ENCODE data around the gene KRTAP9-4. TPM values are rescaled to one million over a fixed set of nuclear protein-coding genes. Genes with fewer than 3 reads are reported as not detected.
"Not testable (repeated sequence)": the region's sequence is repeated elsewhere in the genome, so short reads cannot be mapped to it uniquely, and the experiment has no call there.

Gene KRTAP9-4
- total RNA-seq, 2 experiments from 2014 or later: not detected

DNA sequence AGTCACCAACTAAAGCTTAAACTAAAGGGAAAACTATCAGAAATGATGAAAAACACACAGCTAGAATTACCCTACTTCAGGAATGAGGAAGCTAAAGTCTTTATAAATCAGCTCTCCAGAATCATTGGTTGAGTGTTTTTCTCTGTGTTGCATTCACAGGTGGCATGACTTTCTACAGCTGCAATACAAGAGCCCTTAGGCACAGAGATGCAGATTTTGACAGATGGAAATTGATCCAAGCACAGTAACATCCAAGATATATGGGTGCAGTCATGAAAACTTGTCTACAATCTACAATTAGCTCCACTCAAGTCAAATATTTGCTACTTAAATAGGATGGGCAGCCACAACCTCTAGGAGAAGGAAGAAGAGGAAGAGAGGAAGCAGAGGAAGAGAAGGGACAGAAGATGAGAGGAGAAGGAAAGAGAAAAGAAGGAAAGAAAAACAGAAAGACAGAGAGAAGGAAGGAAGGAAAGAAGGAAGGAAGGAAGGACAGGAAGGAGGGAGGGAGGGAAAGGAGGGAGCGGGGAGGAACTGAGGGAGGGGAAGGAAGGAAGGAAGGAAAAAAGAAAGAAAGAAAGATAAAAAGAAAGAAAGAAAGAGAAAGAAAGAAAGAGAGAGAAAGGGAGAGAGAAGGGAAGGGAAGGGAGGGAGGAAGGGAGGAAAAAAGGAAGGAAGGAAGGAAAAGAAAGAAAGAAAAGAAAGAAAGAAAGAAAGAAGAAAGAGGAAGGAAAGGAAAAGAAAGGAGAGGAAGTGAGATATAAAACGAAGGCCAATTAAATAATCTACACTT, 2.3 kb upstream of the KRTAP9-4 start:
- not testable (repeated sequence) for ATAC-seq, H3K27ac Mint-ChIP-seq
- H3K27me3 Mint-ChIP-seq: peaks cover 40% of the 10 kb centered on the region

DNA sequence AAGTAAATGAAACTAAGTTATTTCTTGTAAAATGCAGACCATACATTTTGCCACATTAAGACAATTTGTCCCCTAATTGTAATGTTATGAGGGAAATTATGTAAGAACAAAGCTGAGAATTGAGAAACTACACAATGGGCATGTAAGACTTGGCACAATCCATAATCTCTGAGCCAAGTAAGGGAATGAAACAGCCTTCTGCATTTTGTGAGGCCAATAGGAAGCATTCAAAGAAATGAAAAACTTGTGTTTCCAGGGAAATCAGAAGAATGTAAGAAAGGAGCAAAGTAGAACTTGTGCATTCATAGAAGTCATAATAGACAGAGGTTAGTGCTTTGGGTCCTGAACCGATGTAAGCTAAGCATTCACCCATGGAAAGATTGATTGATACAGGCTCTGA, 1.8 kb downstream of the KRTAP9-4 start:
- H3K9me3 Mint-ChIP-seq (ENCODE audit: low read depth): no peaks in the 10 kb centered on the region
- H3K36me3 Mint-ChIP-seq: no peaks in the 10 kb centered on the region
- DNase-seq (no peak), ATAC-seq (no peak)
- no peak overlapping the region for H3K4me3 Mint-ChIP-seq
- H3K27ac Mint-ChIP-seq: no peak overlapping the region
- peaks cover 44% of the 10 kb centered on the region for H3K27me3 Mint-ChIP-seq
- no peaks in the 10 kb centered on the region for H3K4me1 Mint-ChIP-seq
- CTCF ChIA-PET: interaction anchor here (0.9 kb wide), 1 partner anchor 196 kb away, joined by 3 read pairs; no protein-coding TSS in a partner anchor

More for the DNA sequence above, 2.3 kb upstream of the KRTAP9-4 start:
- H3K9me3 Mint-ChIP-seq (ENCODE audit: low read depth); CTCF ChIA-PET; H3K4me3 Mint-ChIP-seq; H3K4me1 Mint-ChIP-seq; H3K36me3 Mint-ChIP-seq; DNase-seq: not testable (repeated sequence)

DNA sequence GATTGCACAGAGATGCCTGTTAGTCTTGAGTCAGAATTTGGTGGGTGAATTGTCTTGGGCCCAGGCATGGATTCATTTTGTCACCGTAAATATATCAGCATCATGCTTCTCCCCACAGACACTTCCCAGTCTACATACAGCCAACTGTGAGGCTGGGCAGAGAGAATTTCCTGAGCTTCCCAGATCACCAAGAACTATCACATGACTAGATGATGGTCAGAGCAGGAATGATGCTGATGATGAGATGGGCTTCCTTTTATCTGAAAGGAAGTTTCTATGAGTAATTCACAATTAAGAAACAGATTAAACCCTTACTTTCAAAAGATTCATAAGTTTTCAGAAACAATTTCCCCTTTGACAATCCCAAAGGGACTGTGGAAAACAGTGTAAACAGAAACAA, 5.4 kb downstream of the KRTAP9-4 start:
- no peaks in the 10 kb centered on the region for H3K9me3 Mint-ChIP-seq (ENCODE audit: low read depth)
- H3K36me3 Mint-ChIP-seq: no peaks in the 10 kb centered on the region
- H3K27ac Mint-ChIP-seq: no peak overlapping the region
- H3K4me3 Mint-ChIP-seq: no peak overlapping the region
- DNase-seq (no peak), ATAC-seq (no peak)
- peaks cover 65% of the 10 kb centered on the region for H3K27me3 Mint-ChIP-seq
- CTCF ChIA-PET: no interaction called here
- no peaks in the 10 kb centered on the region for H3K4me1 Mint-ChIP-seq

DNA sequence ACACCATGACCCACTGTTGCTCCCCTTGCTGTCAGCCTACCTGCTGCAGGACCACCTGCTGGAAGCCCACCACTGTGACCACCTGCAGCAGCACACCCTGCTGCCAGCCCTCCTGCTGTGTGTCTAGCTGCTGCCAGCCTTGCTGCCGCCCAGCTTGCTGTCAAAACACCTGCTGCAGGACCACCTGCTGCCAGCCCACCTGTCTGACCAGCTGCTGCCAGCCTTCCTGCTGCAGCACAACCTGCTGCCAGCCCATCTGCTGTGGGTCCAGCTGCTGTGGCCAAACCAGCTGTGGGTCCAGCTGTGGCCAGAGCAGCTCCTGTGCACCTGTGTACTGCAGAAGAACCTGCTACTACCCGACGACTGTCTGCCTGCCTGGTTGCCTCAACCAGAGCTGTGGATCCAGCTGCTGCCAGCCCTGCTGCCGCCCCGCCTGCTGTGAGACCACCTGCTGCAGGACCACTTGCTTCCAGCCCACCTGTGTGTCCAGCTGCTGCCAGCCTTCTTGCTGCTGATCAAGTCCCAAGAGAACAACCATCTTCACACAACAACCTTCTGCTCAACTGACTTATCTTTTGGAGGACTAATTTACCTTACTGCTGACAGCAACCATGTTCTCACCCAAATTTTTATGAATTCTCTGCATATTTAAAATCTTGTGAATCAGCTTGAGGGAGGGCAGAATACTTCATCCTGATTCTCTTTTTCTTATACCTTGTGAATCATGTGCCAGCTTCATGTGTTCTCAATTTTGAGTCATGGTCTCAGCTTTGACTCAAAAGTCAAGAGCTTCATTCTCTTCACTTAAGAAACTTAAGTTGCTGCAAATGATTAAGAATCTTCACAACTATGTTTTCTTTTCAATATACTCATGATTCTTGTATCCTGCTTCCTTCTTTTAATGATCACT, 6.1 kb downstream of the KRTAP9-4 start, which contains the start of gene KRTAP9-9:
TSS of gene KRTAP9-9 (plus strand) at position 4 of the 910 bp plus-strand sequence.
- DNase-seq; CTCF ChIA-PET; H3K36me3 Mint-ChIP-seq; ATAC-seq; H3K27ac Mint-ChIP-seq; H3K4me1 Mint-ChIP-seq; H3K9me3 Mint-ChIP-seq (ENCODE audit: low read depth); H3K4me3 Mint-ChIP-seq: not testable (repeated sequence)
- H3K27me3 Mint-ChIP-seq: peaks cover 66% of the 10 kb centered on the region

DNA sequence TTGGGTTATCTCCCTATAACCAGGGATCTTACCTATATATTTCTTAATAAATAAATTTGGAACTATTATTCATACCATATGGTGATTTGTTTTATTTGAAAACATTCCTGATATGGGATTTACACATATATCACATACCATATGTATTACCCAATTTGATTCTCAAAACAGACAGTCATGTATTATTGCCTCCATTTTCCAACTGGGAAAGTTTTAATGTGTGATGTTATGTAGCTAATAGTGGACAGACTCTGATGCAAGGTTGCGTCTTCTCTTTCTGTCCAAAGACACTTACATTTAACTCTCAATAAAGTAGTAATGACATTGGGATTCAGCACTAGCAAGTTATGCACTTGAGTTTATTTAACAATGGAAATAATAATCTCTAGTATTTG, 6.8 kb downstream of the KRTAP9-4 start:
- Mint-ChIP-seq H3K4me3 (no peak overlapping the region), H3K4me1 (no peaks in the 10 kb centered on the region), H3K27ac (no peak overlapping the region), H3K36me3 (no peaks in the 10 kb centered on the region), H3K27me3 (peaks cover 68% of the 10 kb centered on the region), H3K9me3 (ENCODE audit: low read depth) (no peaks in the 10 kb centered on the region)
- ATAC-seq (no peak), DNase-seq (no peak)
- CTCF ChIA-PET: no interaction called here

DNA sequence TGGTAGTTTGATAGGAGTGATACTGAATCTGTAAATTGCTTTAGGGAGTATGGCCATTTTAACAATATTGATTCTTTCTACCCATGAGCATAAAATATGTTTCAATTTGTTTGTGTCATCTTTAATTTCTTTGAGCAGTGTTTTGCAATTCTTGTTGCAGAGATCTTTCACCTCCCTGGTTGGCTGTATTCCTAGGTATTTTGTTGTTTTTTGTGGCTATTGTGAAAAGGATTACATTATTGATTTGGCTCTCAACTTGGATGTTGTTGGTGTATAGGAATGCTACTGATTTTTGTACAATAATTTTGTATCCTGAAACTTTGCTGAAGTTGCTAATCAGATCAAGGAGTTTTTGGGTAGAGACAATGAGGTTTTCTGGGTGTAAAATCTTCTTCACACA, 8.9 kb downstream of the KRTAP9-4 start:
- H3K9me3 Mint-ChIP-seq (ENCODE audit: low read depth): no peaks in the 10 kb centered on the region
- no peak overlapping the region for H3K4me3 Mint-ChIP-seq
- DNase-seq (no peak), ATAC-seq (no peak)
- no peak overlapping the region for H3K27ac Mint-ChIP-seq
- H3K4me1 Mint-ChIP-seq: no peaks in the 10 kb centered on the region
- no peaks in the 10 kb centered on the region for H3K36me3 Mint-ChIP-seq
- CTCF ChIA-PET: no interaction called here
- peaks cover 68% of the 10 kb centered on the region for H3K27me3 Mint-ChIP-seq

DNA sequence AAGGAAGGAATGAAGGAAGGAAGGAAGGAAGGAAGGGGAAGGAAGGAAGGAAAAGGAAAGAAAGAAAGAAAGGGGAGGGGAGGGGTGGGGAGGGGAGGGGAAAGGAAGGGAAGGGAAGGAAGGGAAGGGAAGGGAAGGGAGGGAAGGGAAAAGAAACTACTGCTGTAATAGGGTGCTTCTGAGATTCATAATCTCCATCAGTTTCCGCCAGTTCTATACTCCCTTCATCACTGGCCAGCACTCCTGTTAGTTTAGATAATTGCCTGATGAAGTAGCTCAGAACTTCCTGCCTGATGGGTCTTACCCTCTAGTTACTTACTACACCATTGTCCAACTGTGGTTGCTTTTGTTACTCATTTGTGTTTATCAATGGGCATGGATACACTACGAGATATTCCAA, 13.7 kb downstream of the KRTAP9-4 start:
- no peak for ATAC-seq
- Mint-ChIP-seq H3K9me3 (ENCODE audit: low read depth) (no peaks in the 10 kb centered on the region), H3K27me3 (peaks cover 50% of the 10 kb centered on the region), H3K4me1 (no peaks in the 10 kb centered on the region), H3K4me3 (no peak overlapping the region), H3K27ac (no peak overlapping the region), H3K36me3 (no peaks in the 10 kb centered on the region)
- no peak for DNase-seq
- CTCF ChIA-PET: interaction anchor here (0.6 kb wide), 1 partner anchor 27 kb away, joined by 3 read pairs; no protein-coding TSS in a partner anchor

DNA sequence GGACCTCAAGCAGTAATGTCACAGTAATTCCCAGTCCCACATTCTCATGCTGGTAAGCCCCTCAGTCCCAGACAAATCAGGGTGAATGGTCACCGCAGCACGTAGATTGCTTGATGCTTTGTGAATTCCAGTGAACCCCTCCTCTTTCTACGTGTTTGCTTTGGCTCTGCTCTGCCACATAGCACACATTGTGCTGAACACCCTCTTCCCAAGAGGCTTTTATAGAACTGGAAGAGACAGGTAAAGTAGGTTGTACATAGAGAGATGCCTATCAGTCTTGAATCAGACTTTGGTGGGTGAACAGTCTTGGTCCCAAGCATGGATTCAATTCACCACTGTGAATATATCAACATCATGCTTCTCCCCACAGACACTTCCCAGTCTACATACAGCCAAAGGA, 15.1 kb downstream of the KRTAP9-4 start:
- no peaks in the 10 kb centered on the region for H3K4me1 Mint-ChIP-seq
- no peak for ATAC-seq
- H3K9me3 Mint-ChIP-seq (ENCODE audit: low read depth): no peaks in the 10 kb centered on the region
- H3K27me3 Mint-ChIP-seq: peaks cover 37% of the 10 kb centered on the region
- CTCF ChIA-PET: no interaction called here
- H3K27ac Mint-ChIP-seq: no peak overlapping the region
- no peak for DNase-seq
- H3K4me3 Mint-ChIP-seq: no peak overlapping the region
- H3K36me3 Mint-ChIP-seq: no peaks in the 10 kb centered on the region

DNA sequence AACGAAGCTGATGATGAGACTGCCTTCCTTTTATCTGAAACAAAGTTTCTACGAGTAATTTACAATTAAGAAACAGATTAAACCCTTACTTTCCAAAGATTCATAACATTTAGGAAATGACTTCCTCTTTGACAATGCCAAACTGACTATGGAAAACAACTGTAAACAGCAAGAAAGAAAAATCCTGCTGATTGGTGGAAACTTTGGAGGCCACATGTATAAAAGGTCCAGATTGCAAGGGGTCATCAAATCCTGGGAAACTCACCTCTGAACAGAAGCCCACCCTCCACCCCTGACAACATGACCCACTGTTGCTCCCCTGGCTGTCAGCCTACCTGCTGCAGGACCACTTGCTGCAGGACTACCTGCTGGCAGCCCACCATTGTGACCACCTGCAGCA, 15.6 kb downstream of the KRTAP9-4 start, which contains the start of gene KRTAP9-6:
TSS of gene KRTAP9-6 (plus strand) at position 301 of the 400 bp plus-strand sequence. CDS start at position 301, 0 bp downstream.
- Mint-ChIP-seq H3K9me3 (ENCODE audit: low read depth) (no peaks in the 10 kb centered on the region), H3K4me1 (no peaks in the 10 kb centered on the region), H3K4me3 (no peak within 1 kb of the TSS), H3K27me3 (peaks cover 34% of the 10 kb centered on the region), H3K27ac (no peak within 1 kb of the TSS), H3K36me3 (no peaks in the 10 kb centered on the region)
- CTCF ChIA-PET: no interaction called here
- ATAC-seq: no peak
- DNase-seq: no peak

DNA sequence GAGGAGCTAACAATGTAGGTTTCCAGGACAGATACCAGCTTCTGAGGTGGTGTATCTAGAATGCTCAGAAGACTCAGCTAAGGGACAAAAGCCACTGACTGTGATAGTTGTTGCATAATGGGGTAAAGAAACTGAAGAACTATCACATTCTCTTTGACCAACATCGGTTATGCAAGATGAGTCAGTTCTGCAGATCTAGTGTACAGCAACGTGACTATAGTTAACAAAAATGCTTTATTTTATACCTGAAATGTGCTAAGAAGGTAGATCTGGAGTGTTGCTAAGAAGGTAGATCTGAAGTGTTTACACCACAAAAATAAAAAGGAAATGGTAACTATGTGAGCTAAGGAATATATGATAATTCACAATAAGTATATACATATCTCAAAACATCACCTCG, 18.2 kb downstream of the KRTAP9-4 start:
- no peaks in the 10 kb centered on the region for H3K4me1 Mint-ChIP-seq
- H3K27ac Mint-ChIP-seq: no peak overlapping the region
- no peaks in the 10 kb centered on the region for H3K36me3 Mint-ChIP-seq
- H3K9me3 Mint-ChIP-seq (ENCODE audit: low read depth): no peaks in the 10 kb centered on the region
- DNase-seq (no peak), ATAC-seq (no peak)
- no peak overlapping the region for H3K4me3 Mint-ChIP-seq
- H3K27me3 Mint-ChIP-seq: peaks cover 10% of the 10 kb centered on the region
- CTCF ChIA-PET: no interaction called here

DNA sequence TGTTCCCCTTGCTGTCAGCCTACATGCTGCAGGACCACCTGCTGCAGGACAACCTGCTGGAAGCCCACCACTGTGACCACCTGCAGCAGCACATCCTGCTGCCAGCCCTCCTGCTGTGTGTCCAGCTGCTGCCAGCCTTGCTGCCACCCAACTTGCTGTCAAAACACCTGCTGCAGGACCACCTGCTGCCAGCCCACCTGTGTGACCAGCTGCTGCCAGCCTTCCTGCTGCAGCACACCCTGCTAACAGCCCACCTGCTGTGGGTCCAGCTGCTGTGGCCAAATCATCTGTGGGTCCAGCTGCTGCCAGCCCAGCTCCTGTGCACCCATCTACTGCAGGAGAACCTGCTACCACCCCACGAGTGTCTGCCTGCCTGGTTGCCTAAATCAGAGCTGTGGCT, 21.8 kb downstream of the KRTAP9-4 start:
- H3K9me3 Mint-ChIP-seq (ENCODE audit: low read depth); H3K36me3 Mint-ChIP-seq; H3K27ac Mint-ChIP-seq; CTCF ChIA-PET; ATAC-seq; DNase-seq; H3K4me3 Mint-ChIP-seq; H3K4me1 Mint-ChIP-seq; H3K27me3 Mint-ChIP-seq: not testable (repeated sequence)

DNA sequence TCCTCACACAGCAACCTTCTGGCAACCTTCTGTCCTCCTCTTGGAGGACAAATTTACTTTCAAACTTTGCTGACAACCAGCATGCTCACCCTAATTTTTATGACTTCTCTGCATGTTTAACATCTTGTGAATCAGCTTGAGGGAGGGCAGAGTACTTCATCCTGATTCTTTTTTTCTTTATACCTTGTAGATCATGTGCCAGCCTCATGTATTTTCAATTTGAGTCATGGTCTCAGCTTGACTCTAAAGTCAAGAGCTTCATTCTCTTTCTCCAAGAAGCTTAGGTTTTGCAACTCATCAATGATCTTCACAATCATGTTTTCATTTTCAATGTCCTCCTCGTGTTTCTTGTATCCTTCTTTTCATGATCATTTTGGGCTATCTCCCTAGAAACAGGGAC, 22.4 kb downstream of the KRTAP9-4 start:
- Mint-ChIP-seq H3K27ac (no peak overlapping the region), H3K4me1 (no peaks in the 10 kb centered on the region), H3K27me3 (peaks cover 12% of the 10 kb centered on the region), H3K4me3 (no peak overlapping the region), H3K9me3 (ENCODE audit: low read depth) (no peaks in the 10 kb centered on the region), H3K36me3 (no peaks in the 10 kb centered on the region)
- no peak for ATAC-seq
- DNase-seq: no peak
- CTCF ChIA-PET: no interaction called here

DNA sequence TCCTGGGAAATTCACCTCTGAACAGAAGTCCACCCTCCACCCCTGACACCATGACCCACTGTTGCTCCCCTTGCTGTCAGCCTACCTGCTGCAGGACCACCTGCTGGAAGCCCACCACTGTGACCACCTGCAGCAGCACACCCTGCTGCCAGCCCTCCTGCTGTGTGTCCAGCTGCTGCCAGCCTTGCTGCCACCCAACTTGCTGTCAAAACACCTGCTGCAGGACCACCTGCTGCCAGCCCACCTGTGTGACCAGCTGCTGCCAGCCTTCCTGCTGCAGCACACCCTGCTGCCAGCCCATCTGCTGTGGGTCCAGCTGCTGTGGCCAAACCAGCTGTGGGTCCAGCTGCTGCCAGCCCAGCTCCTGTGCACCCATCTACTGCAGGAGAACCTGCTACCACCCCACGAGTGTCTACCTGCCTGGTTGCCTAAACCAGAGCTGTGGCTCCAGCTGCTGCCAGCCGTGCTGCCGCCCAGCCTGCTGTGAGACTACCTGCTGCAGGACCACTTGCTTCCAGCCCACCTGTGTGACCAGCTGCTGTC, 26.2 kb downstream of the KRTAP9-4 start, which contains the start of gene KRTAP9-7:
TSS of gene KRTAP9-7 (plus strand) at position 51 of the 543 bp plus-strand sequence. CDS start at position 51, 0 bp downstream.
- DNase-seq; H3K9me3 Mint-ChIP-seq (ENCODE audit: low read depth); H3K36me3 Mint-ChIP-seq; ATAC-seq; CTCF ChIA-PET; H3K27ac Mint-ChIP-seq; H3K4me3 Mint-ChIP-seq; H3K4me1 Mint-ChIP-seq: not testable (repeated sequence)
- H3K27me3 Mint-ChIP-seq: peaks cover 25% of the 10 kb centered on the region

Measured in activated CD8-positive, alpha-beta memory T cell treated with anti-CD3 and anti-CD28 coated beads, Interleukin-2, amount 10 ng/mL, durations not matched to agents 7 days and 5 days (primary cell).